ENCODE data around the gene RIIAD1.
"Not testable (repeated sequence)": the region's sequence is repeated elsewhere in the genome, so short reads cannot be mapped to it uniquely, and the experiment has no call there.

Gene RIIAD1

DNA sequence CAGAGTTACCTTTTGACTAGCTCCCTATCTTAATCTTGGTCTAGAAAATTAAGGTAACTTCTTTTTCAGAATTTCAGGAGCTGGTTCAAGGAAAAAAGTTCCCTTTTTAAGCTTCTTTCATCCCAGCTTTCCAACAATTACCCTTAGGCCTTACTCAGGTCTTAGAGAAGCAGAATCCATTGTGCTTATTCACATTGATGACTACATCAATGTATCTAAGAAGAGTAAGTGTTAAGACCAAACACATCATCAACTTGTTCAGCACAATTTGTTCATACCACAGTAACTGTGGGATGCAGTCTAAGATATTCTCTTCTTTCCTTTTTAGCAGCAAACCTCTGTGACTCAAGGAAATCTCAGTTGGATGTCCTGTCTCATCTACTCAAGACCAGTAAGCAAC is 37.9 kb downstream of the RIIAD1 start:
- DNase-seq (ENCODE audit: insufficient read length, low spot score) (no peak), FAIRE-seq (no peak)
- TF ChIP-seq, protein P1, sequence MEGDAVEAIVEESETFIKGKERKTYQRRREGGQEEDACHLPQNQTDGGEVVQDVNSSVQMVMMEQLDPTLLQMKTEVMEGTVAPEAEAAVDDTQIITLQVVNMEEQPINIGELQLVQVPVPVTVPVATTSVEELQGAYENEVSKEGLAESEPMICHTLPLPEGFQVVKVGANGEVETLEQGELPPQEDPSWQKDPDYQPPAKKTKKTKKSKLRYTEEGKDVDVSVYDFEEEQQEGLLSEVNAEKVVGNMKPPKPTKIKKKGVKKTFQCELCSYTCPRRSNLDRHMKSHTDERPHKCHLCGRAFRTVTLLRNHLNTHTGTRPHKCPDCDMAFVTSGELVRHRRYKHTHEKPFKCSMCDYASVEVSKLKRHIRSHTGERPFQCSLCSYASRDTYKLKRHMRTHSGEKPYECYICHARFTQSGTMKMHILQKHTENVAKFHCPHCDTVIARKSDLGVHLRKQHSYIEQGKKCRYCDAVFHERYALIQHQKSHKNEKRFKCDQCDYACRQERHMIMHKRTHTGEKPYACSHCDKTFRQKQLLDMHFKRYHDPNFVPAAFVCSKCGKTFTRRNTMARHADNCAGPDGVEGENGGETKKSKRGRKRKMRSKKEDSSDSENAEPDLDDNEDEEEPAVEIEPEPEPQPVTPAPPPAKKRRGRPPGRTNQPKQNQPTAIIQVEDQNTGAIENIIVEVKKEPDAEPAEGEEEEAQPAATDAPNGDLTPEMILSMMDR (IDR thresholded peaks at IDR 0.05; ENCODE audit: insufficient read depth, missing control alignments), result no peak

- DNase-seq (ENCODE audit: insufficient read length, low spot score), result no peak
- no peak for FAIRE-seq
- TF ChIP-seq, protein P1 (IDR thresholded peaks at IDR 0.05; ENCODE audit: insufficient read depth, missing control alignments), result no peak
Measured at GRCh38 chr1:151760597-151761385, 39.5 kb downstream of the RIIAD1 start.

DNA sequence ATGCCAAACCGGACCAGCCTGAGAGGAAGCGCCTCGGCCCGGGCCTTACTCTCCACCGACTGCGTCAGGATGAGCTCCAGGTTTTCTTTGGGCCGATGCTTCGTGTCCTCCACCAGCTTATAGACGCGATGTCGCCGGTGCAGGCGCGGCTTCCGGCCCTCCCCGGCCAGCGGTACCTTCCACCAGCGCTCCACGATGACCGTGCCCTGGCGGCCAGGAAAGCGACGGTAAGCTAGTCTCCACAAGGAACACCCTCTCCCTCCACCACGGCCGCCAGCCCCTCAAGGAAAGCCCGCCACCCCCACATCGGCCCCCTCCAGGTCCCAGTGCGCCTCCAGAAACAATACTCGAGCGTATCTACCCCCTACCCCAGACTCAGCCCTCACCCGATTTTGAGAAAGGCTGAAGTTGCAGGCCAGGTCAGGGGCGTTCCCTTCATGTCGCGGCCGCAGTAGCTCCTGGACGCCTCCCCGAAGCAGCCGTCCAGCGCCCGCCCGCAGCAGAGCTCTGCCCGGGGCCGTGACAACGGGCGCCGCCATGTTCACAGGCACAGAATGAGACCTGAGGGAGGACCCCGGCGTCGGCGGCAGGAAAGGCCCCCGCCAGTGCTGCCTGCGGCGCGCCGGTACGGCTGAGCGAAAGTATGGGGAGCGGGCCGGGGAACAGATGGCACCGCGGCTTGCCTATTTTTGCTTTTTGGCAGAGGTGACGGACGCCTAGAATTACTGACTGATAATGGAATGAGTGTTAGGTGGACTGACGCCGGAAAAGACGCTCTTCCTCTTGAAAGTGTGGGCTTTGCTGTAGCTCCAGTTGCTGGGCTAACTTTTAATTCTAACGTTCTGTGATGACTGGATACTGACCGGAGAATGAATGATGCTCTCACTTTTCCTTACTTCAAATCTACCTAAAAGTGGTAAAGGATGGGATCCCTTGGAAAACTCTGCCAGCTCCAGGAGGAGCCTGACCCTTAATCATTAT is 41.9 kb downstream of the RIIAD1 start, which contains the start of gene MRPL9:
TSS of gene MRPL9 (minus strand) at position 556 of the 981 bp plus-strand sequence. CDS start at position 539, 17 bp downstream.
- FAIRE-seq, result no peak
- peak; percentile 97 for DNase-seq (ENCODE audit: insufficient read length, low spot score)
- TF ChIP-seq, protein P1 (IDR thresholded peaks at IDR 0.05; ENCODE audit: insufficient read depth, missing control alignments), result no peak

- TF ChIP-seq, protein P1 (IDR thresholded peaks at IDR 0.05; ENCODE audit: insufficient read depth, missing control alignments), result no peak
- DNase-seq (ENCODE audit: insufficient read length, low spot score), result no peak
- peak; percentile 60 for FAIRE-seq
Measured at GRCh38 chr1:151763990-151764389, 42.7 kb downstream of the RIIAD1 start.

DNA sequence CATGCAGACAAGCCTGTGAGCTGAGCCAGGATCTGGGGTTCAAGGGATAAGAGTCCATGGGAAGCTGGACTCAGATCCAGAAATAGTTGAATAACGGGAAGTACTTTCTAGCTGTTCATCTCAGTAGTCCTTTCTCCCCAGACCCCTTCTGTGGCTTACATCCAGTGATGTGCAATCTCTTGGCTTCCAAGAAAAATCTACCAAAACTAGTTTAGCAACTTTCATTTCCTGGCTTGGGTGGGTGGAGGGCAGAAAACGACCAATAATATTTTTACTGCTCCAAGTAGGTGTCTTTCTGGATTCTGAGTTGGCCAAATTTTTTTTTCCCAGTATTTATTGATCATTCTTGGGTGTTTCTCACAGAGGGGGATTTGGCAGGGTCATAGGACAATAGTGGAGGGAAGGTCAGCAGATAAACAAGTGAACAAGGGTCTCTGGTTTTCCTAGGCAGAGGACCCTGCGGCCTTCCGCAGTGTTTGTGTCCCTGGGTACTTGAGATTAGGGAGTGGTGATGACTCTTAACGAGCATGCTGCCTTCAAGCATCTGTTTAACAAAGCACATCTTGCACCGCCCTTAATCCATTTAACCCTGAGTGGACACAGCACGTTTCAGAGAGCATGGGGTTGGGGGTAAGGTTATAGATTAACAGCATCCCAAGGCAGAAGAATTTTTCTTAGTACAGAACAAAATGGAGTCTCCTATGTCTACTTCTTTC is 47.2 kb downstream of the RIIAD1 start:
- DNase-seq (ENCODE audit: insufficient read length, low spot score); FAIRE-seq: not testable (repeated sequence)

DNA sequence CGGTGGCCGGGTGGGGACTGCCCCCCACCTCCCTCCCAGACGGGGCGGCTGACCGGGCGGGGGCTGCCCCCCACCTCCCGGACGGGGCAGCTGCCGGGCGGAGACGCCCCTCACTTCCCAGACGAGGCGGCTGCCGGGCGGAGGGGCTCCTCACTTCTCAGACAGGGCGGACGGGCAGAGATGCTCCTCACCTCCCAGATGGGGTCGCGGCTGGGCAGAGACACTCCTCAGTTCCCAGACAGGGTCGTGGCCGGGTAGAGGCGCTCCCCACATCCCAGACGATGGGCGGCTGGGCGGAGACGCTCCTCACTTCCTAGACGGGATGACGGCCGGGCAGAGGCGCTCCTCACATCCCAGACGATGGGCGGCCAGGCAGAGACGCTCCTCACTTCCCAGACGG is 47.9 kb downstream of the RIIAD1 start:
- not testable (repeated sequence) for FAIRE-seq; DNase-seq (ENCODE audit: insufficient read length, low spot score)

DNA sequence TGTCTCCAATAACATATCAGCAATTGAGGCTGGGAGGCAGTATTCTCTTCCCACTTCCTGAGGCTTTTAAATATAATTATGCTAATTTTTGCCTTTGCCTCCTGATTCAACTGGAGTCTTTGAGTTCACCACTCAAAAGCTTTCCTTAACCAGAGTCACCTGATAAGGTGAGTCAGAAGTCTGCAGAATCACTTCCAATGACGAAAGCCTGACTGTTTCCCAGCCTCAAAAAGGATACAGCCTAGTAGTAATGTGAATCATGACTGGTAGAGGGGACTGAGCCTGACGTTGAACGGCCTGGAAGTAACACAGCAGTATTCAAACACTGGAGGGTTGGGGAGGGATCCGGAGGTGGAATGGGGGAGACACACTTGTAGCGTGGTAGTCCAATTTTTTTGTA is 52.4 kb downstream of the RIIAD1 start:
- no peak for FAIRE-seq
- DNase-seq (ENCODE audit: insufficient read length, low spot score), result no peak
- TF ChIP-seq, protein P1 (IDR thresholded peaks at IDR 0.05; ENCODE audit: insufficient read depth, missing control alignments), result no peak
